Spinal cord (tissue), 10 donors: Measurements from ENCODE around the gene OXCT2. TPM values are rescaled to one million over a fixed set of nuclear protein-coding genes. Genes with fewer than 3 reads are reported as not detected.
A peak's percentile ranks its signal among the peaks of the same experiment; 100 is the strongest.
"Not testable (repeated sequence)": the region's sequence is repeated elsewhere in the genome, so short reads cannot be mapped to it uniquely, and the experiment has no call there.

Experiments
- DNase-seq, 6 donors: peaks; one replicate each; pipeline versions ENCODE4 v3.0.0 to v3.0.0-alpha.2; 2013 to 2015; ENCODE audit warnings: low spot score in 6 of 6, low read depth in 4 of 6
- H3K27ac ChIP-seq: one replicate; pipeline ENCODE4 v1.5.1; 2013; ENCODE audit warnings: low read depth, low read length, control low read depth
- H3K27me3 ChIP-seq: one replicate; pipeline ENCODE4 v1.6.1; 2013; ENCODE audit warnings: low read length; ENCODE audit not compliant: control insufficient read depth, insufficient read depth
- H3K36me3 ChIP-seq: one replicate; pipeline ENCODE4 v1.6.1; 2013; ENCODE audit warnings: low read length; ENCODE audit not compliant: control insufficient read depth, insufficient read depth
- H3K4me1 ChIP-seq: one replicate; pipeline ENCODE4 v1.6.1; 2013; ENCODE audit warnings: low read length; ENCODE audit not compliant: control insufficient read depth, insufficient read depth
- H3K4me3 ChIP-seq: one replicate; pipeline ENCODE4 v1.5.1; 2013; ENCODE audit warnings: low read depth, low read length, control low read depth
- H3K9me3 ChIP-seq: one replicate; pipeline ENCODE4 v1.6.1; 2013; ENCODE audit warnings: low read length; ENCODE audit not compliant: control insufficient read depth, insufficient read depth
- WGBS: methylation state at CpG from one replicate; pipeline ENCODE4 v1.1.5; 2013; ENCODE audit warnings: missing lambda C conversion rate; ENCODE audit not compliant: insufficient coverage; 5-methylcytosine and 5-hydroxymethylcytosine counted together
- polyA plus RNA-seq, 2 donors: library from polyadenylated mRNA; unstranded; fragments of 120-200 nt; gene quantifications; one replicate each; pipeline ENCODE4 v1.2.1, GENCODE V29; 2013; ENCODE audit not compliant: insufficient read length in 2 of 2
- total RNA-seq, 2 donors: library from RNA; depleted of rRNA in 1 of 2; stranded (reverse); fragments of 120-200 nt in 1 of 2; fragments of >200 nt in 1 of 2; gene quantifications; one replicate each; pipeline versions ENCODE4 v1.2.3 to v1.2.4, GENCODE V29; 2013 to 2014
- donor health status: healthy.

The OXCT2 gene
- total and polyA plus RNA-seq, 4 donors: 1.8 to 3.1 (median 2.7) TPM

DNA sequence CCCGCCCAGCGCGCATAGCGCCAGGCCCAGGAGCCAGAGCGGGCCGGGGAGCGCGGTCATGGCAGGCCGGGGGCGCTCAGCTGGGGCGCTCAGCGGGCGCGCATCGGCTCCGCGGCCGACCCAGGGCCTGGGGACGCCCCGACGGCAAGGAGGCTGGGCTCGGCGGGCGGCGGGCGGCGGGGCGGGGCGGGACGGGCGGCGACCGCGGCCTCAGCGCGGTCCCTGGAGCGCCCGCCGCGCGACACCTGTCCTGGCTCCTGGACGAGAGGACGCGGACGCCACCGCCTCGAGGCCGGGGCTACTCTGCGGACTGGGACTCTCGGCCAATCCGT lies 17.2 kb upstream of the OXCT2 start:
- Histone ChIP-seq H3K36me3 (no peaks in the 10 kb centered on the region), H3K4me3 (no peak overlapping the region), H3K27me3 (peaks cover 20% of the 10 kb centered on the region), H3K27ac (no peak overlapping the region), H3K9me3 (no peaks in the 10 kb centered on the region), H3K4me1 (peaks cover 27% of the 10 kb centered on the region)
- WGBS: under 1% methylated on average over 51 of the region's 51 CpGs
- DNase-seq: no peak

DNA sequence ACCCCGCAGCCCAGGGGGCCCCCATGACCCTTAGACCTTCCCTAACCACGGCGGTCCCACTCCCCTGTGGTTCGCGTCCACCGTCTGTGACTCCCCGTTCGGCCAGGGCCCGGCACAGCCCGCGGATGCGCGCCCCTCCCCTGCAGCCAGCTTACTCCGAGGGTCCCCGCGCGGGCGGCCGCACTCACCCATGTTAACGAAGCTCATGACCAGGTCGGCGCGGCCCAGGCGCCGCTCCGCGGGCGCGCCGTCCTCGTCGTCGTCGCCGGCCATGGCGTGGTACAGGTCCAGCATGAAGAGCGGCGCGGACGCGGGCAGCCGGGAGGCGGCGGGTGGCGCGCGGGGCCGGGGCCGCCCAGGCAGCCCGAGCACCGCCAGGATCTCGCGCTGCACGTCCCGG lies 16.8 kb upstream of the OXCT2 start:
- peak overlapping the region; percentile 36 for H3K4me3 ChIP-seq
- H3K4me1 ChIP-seq: peaks cover 27% of the 10 kb centered on the region
- H3K9me3 ChIP-seq, DNase-seq, H3K36me3 ChIP-seq, H3K27ac ChIP-seq: not testable (repeated sequence)
- peaks cover 20% of the 10 kb centered on the region for H3K27me3 ChIP-seq
- 4% methylated on average over 52 of the region's 55 CpGs for WGBS

DNA sequence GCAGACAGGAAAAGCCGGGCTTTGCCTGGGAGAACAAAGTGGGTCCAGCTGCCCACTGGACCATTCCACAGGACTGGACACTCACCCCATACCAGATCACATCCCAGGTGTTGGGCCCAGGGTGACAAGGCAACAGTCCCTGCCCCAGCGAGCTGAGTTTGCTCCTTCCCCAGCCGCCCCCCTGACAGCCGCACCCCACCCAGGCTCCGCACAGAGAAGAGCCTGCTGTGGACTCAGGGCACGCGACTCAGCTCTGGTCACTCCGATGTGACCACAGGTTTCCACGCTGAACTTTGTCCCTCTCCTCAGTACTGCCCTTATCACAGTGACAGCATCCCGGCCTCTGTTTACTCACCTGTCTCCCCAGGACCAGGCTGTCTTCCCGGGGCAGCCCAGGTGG lies 16.3 kb upstream of the OXCT2 start:
- H3K4me1 ChIP-seq: peaks cover 27% of the 10 kb centered on the region
- H3K9me3 ChIP-seq: no peaks in the 10 kb centered on the region
- peaks cover 20% of the 10 kb centered on the region for H3K27me3 ChIP-seq
- peak overlapping the region; percentile 69 for H3K27ac ChIP-seq
- H3K36me3 ChIP-seq: no peaks in the 10 kb centered on the region
- no peak for DNase-seq
- peak overlapping the region; percentile 36 for H3K4me3 ChIP-seq
- WGBS: 59% methylated on average over 9 of the region's 11 CpGs

DNA sequence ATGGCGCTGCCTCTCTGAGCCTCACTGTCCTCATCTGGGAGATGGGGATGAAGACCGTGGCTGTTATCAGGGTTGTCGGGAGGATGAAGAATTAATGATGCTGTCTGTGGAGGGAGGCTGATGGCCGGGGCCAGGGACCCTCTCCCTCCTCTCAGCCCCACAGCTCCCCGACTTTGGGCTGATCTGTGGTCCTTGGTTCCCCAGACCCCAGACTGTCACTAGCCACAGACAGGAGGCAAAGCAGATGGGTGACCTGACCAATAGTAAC lies 15.9 kb upstream of the OXCT2 start:
- peak overlapping the region; percentile 36 for H3K4me3 ChIP-seq
- H3K9me3 ChIP-seq, DNase-seq, H3K36me3 ChIP-seq: not testable (repeated sequence)
- H3K27ac ChIP-seq: peak overlapping the region; percentile 69
- WGBS: 100% methylated on average over 1 of the region's 5 CpGs
- peaks cover 20% of the 10 kb centered on the region for H3K27me3 ChIP-seq
- H3K4me1 ChIP-seq: peaks cover 27% of the 10 kb centered on the region

DNA sequence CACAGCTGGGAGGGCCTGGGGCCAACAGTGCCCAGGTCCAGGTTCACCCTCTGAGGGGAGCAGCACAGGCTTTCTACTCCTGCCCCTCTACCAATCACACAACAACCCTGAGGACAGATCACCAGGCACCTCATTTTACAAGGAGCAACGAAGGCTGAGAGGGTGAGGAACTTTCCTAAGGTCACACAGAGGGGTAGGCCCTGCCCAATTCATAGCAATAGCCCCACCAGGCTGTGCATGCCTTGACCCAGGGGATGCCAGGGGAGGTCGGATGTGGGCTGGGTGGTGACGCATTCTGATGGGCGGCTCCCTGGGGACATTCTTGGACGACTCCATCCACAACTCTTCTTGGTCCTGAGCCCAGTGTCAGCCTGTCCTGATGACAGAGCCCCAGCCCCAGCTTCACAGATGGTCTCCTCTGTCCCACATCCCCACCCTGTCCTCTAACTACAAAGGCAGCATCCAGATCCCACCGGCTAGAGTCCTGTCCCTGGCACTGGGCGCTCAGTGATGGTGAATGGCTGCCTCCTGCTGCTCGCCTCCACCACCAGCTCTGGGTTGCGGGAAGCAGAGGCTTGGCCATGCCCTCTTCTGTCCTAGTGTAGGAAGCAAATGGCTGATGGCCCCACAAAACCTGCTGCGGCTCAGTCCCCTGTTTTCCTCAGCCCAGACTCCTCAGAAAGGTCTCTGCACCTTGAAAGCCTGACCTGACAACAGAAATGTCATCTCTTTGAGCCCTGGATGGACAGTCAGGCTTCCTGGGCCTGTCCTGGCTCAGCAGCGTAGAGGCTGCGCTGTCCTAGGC lies 15.4 kb upstream of the OXCT2 start:
- H3K27me3 ChIP-seq: peaks cover 20% of the 10 kb centered on the region
- H3K27ac ChIP-seq: peak overlapping the region; percentile 91
- WGBS: 73% methylated on average over 7 of the region's 12 CpGs

DNA sequence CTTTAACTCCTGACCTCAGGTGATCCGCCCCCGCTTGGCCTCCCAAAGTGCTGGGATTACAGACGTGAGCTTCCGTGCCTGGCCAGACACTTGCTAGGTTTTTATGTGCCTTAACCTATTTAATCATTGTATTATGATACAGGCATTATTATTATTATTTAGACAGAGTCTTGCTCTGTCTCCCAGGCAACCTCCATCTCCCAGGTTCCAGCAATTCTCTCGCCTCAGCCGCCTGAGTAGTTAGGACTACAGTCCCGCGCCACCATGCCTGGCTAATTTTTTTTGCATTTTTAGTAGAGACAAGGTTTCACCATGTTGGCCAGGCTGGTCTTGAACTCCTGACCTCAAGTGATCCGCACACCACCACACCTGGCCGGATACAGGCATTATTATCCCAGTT lies 11.5 kb upstream of the OXCT2 start:
- not testable (repeated sequence) for H3K4me3 ChIP-seq, H3K36me3 ChIP-seq, DNase-seq, H3K27me3 ChIP-seq, H3K9me3 ChIP-seq, H3K27ac ChIP-seq
- 93% methylated on average over 5 of the region's 10 CpGs for WGBS
- H3K4me1 ChIP-seq: peaks cover 20% of the 10 kb centered on the region

More for the DNA sequence above, 15.4 kb upstream of the OXCT2 start:
- Histone ChIP-seq H3K4me1 (peaks cover 27% of the 10 kb centered on the region), H3K4me3 (peak overlapping the region; percentile 36)
- H3K9me3 ChIP-seq, H3K36me3 ChIP-seq, DNase-seq: not testable (repeated sequence)

DNA sequence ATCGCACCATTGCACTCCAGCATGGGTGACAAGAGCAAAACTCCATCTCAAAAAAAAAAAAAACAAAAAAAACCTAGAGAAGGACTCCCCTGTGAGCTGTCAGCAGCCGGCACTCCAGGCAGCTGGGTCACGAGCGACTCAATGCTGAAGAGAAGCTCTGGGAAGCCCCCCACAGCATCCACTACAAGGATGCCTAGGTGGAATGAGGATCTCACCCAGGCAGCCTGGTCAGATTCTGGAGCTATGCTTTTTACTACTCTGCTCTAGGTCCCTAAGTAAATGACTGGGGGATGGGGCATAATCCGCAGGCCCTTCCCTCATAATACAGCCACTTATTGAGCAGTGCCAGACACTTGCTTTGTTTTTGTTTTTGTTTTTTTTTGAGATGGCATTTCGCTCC lies 11.0 kb upstream of the OXCT2 start:
- peaks cover 25% of the 10 kb centered on the region for H3K4me1 ChIP-seq
- H3K27me3 ChIP-seq: peaks cover 2% of the 10 kb centered on the region
- WGBS: no CpG with 5 or more reads among the region's 6 CpGs
- H3K36me3 ChIP-seq: no peaks in the 10 kb centered on the region
- H3K9me3 ChIP-seq: no peaks in the 10 kb centered on the region
- no peak overlapping the region for H3K27ac ChIP-seq
- DNase-seq: no peak
- no peak overlapping the region for H3K4me3 ChIP-seq

DNA sequence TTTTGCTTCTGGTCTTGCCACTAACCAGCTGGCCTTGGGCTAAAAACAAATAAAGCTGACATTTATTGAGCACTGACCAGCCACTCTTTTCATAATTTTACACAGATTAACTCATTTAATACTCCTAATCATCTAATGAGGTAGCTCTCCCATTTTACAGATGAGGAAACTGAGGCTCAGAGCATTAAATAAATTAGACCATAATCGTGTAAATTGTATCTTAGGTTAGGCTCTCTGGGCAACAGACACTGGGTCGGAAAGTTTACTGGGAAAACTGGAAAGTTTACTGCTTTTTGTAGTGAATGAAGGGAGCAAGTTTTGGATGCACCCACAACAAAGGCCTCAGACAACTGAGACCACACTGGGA lies 10.2 kb upstream of the OXCT2 start:
- H3K27ac ChIP-seq: no peak overlapping the region
- peaks cover 17% of the 10 kb centered on the region for H3K4me1 ChIP-seq
- no peaks in the 10 kb centered on the region for H3K27me3 ChIP-seq
- H3K9me3 ChIP-seq: no peaks in the 10 kb centered on the region
- H3K36me3 ChIP-seq: no peaks in the 10 kb centered on the region
- no CpG with 5 or more reads among the region's 2 CpGs for WGBS
- H3K4me3 ChIP-seq: no peak overlapping the region
- no peak for DNase-seq

DNA sequence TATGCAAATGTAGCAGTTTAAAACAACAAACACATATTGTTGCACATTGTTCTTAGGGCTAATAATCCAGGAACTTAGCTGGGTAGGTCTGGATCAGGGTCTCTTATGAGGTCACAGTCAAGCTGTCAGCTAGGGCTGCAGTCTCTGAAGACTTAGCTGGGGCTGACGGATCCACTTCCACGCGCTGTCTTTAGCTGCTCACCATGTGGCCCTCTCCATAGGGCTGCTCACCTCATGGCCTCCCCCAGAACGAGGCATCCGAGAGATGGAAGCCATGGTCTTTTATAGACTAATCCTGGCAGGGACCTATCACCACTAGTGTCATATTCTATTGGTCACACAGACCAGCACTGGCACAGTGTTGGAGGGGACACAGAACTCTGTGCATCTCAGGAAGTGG lies 8.7 kb upstream of the OXCT2 start:
- no peaks in the 10 kb centered on the region for H3K36me3 ChIP-seq
- peaks cover 5% of the 10 kb centered on the region for H3K4me1 ChIP-seq
- WGBS: 74% methylated on average over 5 of the region's 5 CpGs
- no peak overlapping the region for H3K27ac ChIP-seq
- H3K27me3 ChIP-seq: no peaks in the 10 kb centered on the region
- H3K4me3 ChIP-seq: no peak overlapping the region
- no peak for DNase-seq
- H3K9me3 ChIP-seq: no peaks in the 10 kb centered on the region

DNA sequence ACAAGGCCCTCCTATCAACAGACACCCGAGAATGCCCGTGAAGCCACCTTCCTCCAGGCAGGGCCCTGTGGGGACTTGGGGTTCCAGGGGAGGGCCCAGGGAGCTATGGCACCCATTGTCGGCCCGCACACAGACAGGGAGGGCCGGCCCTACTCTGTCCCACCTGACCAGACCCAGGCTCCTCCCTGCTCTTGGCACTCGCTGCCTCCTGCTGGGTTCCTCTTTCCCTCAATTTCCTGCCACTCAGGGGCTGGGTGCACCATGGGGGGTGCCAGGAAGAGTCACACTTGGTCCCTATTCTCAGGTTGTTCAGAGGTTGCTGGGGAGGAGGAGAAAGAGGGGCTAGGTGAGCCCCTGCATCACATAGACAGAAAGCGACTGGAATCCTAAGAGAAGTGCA lies 8.0 kb upstream of the OXCT2 start:
- no peak for DNase-seq
- H3K4me1 ChIP-seq: peaks cover 5% of the 10 kb centered on the region
- H3K27ac ChIP-seq: no peak overlapping the region
- H3K9me3 ChIP-seq: no peaks in the 10 kb centered on the region
- H3K4me3 ChIP-seq: no peak overlapping the region
- no peaks in the 10 kb centered on the region for H3K27me3 ChIP-seq
- WGBS: 90% methylated on average over 5 of the region's 7 CpGs
- no peaks in the 10 kb centered on the region for H3K36me3 ChIP-seq
